G401 (cell line): ENCODE data around the gene UBE2D4. TPM values are rescaled to one million over a fixed set of nuclear protein-coding genes. Genes with fewer than 3 reads are reported as not detected.
"Not testable (repeated sequence)": the region's sequence is repeated elsewhere in the genome, so short reads cannot be mapped to it uniquely, and the experiment has no call there.

ENCODE experiments used
- DNase-seq: peaks from one replicate; pipeline ENCODE4 v3.0.0-alpha.2; 2015; ENCODE audit warnings: low spot score
- in situ Hi-C: cut with HindIII; loops from 2 replicates; pipeline ENCODE4 v1.10.0; 2016; ENCODE audit warnings: low sequenced_read_pairs, mixed read lengths
- total RNA-seq: library from RNA; depleted of rRNA; stranded (reverse); fragments of >200 nt; shearing (Covaris generic); gene quantifications from 2 replicates; pipeline ENCODE4 v1.2.3, GENCODE V29; 2014; rRNA removed

The UBE2D4 gene
- 7.0 and 14.7 TPM in 2 replicates for total RNA-seq

DNA sequence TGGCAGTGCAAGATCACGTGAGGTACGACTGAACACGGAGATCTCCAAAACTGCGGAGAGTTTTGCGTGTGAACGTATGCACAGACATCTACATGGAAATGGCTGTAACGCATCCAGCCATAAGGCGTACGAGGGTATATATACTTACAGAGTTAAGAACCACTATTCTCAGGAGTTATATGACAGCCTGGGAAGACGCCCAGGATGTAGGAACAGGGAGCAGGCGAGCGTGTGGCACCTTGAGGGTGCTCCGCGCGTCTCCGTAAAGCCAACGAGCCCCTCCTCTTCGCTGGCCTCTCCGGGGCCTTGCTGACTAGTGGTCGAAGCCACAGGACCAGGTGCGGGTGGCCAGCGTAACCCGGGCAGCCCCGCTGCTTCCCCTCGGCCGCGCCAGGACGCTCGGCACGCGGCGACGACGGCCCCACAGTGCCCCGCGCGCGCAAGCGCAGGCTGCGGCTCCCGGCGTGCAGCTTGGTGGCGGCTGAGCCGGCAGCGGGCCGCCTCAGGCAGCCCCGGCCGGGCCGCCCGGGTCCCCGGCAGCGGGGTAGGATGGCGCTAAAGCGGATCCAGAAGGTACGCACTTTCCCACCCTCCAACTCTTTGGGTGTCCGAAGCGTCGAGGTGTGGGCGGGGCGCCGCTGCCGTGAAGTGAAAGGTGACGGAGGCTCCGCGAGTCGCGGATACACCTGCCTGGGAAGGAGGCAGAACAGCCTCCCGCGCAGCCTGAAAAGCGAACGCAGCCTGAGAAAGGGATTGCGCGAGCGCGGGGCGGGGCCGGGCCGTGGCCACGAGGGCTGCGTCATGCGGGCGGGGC is at the start of gene UBE2D4:
Gene UBE2D4, plus strand, starts transcription at position 453 of the 814 bp plus-strand sequence. Its CDS starts 97 bp downstream, at position 550.
- in situ Hi-C loops = no loop called here
- peak; percentile 92 for DNase-seq

DNA sequence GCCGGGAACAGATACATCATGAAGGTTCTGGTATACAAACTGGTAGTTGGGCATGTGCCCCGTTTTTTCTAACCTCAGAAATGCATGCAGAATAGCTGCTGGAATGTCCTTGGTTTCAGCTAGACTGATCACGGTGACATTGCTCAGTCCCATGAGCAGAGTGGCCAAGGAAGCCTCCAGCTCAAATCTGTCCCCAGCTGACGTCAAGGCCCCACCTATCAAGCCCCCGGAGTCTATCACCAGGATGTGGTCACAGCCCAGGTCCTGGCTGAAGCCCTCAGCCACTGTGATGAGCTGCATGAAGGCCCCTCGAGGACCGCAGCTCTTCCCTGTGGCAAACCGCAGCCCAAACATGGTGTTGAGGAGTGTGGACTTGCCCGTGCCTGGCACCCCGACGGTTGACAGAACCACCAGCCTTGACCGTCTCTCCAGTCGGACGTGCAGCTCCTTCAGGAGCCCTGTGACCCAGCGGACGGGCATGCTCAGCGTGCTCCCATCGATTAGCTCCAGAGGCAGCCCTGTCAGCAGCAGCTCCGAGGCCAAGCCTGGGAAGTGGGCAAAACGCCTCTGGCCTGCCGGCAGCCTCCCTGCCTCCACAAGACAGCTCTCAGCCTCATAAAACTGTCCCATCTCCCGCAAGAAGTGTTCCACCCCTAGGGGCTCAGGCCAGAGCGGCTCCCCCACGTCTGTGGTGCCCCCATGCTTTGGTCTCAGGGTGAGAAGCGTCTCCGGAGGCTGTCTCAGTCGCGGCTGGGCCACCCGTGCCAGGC is 49.1 kb upstream of the UBE2D4 start:
- in situ Hi-C loops = no loop called here
- no peak for DNase-seq

DNA sequence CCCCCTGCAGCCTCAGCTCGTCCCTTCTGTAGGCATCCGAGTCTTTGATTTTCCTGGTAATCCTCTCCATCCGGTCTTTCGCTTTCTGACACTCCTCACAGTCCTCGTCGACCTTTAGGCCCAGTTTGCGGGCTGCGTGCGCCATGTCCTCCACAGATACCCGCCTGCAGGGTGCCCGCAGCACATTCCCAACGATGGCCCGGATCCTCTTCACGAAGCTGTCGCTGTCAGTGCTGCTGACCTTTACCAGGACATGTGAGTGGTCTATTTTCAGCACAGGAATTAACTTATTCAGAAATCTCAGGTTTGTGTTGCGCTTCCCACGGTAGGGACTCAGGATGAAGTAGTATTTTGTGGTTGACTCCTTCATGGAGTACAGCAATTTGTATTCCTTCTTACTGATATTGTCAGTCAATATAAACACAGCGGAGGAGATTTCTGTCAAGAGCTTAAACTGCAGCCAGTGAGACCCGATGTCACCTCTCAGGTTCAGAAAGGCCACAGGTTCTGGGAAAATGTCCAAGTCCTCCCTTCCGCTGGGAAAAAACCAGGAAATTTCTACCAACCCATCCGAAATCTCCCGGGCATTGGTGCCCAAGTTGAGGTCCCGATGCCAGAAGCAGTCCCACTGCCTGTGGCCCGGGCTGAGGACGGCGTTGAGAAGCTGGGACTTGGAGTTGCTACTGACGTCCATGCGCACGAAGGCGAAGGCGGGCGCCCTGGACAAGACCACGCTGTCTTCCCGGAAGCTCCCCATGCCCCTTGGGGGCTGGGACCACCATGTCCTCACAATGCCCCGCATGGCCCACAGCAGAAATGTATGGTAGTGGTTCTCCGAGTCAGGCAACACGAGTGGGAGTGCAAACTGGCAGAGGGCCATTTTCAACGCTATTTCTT is 48.0 kb upstream of the UBE2D4 start:
- DNase-seq = no peak
- in situ Hi-C loops = no loop called here

DNA sequence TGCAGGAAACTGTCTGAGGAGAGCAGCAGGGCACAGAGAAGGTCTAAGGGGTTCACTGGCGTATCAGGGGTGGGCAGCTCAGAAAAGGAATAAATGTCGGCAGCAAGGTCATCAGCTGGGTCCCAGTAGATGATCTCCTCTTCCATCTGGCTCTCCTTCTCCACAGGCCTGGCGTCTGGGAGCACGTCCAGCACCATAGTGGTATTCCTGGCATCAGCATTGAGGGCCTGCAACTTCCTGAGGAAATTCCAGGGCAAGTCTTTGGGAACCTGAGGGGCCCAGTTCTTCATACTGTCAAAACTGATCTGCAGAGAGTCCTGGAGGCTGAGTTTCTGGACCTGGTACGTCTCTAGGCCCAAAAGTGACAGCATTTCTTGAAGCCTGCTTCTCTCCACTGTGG is 47.4 kb upstream of the UBE2D4 start:
- in situ Hi-C loops = no loop called here
- DNase-seq = peak; percentile 78

DNA sequence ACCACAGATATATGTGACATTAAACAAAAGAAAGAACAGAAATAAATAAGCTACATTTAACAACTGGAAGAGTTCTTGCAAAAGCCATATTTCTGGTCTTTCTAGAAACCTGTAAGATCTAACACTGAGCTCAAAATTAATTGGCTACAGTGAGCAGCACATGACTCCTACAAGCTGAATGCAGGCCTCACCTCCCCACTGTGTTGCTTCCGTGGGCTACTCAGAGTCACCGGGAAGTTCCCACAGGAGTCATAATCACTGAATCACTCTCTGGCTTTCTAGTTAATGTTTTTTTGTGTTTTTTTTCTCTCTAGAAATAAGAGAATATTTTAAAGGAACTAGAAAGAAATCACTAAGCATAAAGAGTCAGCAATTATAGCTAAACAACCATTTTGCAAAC is 46.8 kb upstream of the UBE2D4 start:
- in situ Hi-C loops = no loop called here

DNA sequence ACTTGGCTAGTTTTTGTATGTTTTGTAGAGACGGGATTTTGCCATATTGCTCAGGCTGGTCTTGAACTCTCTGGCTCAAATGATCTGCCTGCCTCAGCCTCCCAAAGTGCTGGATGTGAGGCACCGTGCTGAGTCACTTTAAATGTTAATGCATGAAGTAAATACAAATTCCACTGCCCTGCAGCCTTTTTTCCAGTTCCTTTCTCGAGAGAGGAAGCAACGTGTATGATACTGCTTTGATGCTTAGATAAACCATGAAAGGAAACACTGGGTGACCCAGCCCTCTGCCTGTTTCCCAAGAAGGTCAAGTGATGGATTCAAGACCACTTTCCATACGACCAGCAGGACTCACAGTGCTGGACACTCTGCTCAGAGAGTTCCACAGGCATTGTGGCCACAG is 45.6 kb upstream of the UBE2D4 start:
- no peak for DNase-seq
- in situ Hi-C loops = no loop called here

More for the DNA sequence above, 46.8 kb upstream of the UBE2D4 start:
- no peak for DNase-seq

DNA sequence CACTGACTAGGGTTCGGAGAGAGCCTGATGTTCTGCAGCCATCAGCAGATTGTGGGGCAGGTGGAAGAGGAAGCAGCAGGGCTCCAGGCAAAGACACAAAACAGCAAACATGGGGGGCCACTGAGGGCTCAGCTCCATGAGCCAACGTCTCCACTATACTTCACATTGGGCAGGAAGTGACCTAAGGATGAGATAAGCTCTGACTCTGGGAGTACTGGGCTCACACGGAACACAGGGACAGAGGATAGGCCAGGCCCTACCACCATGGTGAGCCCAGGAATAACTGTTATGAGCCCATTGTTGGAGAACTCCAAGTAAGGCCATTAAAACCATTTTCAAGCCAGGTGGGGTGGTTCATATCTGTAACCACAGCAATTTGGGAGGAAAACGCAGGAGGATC is 42.0 kb upstream of the UBE2D4 start:
- in situ Hi-C loops = no loop called here
- DNase-seq = no peak

DNA sequence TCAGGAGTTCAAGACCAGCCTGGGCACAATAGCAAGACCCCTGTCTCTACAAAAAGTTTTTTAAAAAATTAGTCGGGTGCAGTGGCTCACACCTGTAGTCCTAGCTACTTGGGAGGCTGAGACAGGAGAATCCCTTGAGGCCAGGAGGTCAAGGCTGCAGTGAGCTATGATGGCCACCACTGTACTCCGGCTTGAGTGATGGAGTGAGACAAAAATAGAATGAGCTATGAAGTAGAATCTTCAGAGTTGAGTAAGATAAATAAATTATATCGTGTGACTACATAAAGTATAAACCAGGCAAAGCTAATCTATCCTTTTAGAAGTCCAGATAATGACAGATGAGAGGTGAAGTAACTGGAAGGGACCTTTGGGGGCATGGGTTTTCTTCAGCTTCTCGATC is 41.6 kb upstream of the UBE2D4 start:
- in situ Hi-C loops = no loop called here
- DNase-seq = no peak

DNA sequence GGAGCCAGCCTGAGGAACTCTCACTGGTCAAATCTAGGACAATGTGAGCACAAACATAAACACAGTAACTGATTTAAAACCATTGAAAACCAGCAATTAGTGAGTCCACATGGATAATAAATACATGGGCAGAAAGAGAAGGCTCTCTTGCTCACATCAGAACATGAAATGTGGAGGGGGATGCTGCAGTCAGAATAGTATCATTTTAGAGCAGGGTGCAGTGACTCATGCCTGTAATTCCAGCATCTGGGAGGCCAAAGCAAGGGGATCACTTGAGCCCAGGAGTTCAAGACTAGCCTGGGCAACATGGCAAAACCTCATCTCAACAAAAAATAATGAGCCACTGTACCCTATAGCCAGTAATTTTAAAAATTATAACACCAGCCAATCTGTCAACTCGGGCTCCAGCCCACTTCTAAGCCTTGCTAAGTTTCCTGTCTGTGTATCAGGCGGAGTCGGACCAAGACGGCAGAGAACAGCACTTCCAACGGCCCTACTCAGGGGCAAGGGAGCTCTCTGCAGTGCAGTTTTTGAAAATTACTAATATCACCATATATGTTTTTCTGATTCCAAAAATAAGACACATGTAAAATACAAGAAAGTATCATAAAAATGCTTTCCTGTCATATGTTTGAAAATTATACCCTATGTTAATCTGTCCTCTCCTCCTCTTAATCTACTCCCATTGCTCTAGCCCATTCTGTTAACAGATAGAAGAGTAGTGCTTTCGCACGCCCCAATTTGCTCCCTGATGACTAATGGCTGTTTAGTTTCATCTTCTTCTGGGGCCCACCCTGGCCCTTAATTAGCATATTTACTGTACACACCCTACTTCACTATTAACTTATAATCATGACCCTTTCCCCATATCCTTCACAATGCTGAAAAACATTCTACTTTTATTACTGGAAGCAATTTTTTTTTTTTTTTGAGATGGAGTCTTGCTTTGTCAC is 37.0 kb upstream of the UBE2D4 start:
- in situ Hi-C loops = no loop called here

DNA sequence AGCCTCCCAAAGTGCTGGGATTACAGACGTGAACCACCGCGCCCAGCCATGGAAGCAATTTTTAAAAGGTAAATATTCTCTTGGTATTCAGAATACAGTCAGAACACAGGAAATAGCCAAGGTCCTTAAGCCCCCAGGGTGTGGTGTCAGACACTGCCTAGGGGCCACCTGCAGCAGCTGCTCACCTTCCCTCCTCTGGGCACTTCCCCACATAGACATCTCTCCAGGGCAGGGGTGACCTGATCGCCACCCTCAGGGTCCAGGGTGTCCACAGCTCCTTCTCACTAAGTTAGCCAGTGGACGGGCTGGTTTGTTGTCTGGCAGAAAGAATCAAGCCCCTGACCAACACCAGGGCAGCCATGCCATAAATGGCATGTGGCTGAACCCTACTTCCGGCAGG is 35.8 kb upstream of the UBE2D4 start:
- in situ Hi-C loops = no loop called here
- DNase-seq = no peak

More for the DNA sequence above, 37.0 kb upstream of the UBE2D4 start:
- no peak for DNase-seq

DNA sequence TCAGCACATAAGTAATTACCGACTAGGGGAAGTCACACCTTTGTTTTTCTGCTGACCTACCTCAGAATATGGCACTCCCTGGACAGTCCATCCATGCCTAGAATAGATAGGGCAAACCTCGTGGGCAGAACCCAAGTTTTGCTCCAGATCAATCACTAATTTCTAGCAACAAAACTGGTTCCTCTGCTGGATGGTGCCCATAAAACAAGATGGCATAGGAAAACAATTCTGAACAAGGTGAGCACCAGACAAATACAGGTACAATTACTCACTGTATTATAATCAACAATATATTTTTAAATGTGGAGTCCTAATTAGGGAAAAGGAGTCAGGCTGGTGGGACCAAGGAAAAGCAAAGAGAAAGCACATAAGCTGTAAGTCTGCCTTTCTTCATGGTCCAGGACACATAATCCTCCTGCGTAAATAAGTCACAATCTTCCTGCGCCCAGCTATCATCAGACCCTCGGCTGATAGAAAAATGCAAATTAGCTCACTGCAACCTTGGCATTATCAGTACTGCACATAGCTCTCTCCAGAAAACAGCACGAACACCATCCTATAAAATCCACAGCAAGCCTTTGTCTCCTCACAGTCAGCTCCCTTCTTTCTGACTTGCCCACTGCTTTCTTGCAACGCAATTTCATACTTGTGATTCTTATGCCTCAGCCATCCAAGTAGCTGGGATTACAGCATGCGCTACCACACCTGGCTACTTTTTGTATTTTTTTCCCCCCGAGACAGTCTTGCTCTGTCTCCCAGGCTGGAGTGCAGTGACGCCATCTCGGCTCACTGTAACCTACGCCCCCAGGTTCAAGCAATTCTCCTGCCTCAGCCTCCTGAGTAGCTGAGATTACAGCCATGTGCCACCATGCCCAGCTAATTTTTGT is 34.9 kb upstream of the UBE2D4 start:
- in situ Hi-C loops = no loop called here
- DNase-seq = peak; percentile 23

DNA sequence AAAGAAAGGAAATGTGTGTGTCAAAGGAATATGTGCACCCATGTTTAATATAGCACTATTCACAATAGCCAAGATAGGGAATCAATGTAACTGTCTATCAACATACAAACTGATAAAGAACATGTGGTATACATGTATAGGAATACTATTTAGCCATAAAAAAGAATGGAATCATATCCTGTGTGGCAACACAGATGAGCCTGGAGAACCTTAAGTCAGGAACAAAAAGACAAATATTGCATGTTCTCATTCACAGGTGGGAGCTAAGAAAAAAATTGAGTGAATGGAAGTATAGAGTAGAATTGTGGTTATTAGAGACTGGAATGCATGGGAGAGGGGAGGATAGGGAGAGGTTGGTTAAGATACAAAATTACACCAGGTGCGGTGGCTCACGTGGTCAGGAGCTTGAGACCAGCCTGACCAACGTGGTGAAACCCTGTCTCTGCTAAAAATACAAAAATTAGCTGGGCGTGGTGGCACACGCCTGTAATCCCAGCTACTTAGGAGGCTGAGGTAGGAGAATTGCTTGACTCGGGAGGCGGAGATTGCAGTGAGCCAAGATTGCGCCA is 30.3 kb upstream of the UBE2D4 start:
- DNase-seq = no peak

DNA sequence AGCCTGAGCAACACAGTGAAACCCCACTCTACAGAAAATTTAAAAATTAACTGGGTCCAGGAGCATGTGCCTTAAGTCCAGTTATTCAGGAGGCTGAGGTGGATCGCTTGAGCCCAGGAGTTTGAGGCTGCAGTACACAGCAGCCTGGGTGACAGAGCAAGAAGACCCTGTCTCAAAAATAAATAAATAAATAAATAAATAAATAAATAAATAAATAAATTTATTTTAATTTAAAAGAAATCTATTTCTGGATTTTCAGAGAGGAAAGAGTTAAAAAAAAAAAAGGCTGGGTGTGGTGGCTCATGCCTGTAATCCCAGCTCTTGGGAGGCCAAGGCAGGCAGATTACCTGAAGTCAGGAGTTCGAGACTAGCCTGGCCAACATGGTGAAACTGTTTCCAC is 27.7 kb upstream of the UBE2D4 start:
- DNase-seq, in situ Hi-C loops: not testable (repeated sequence)

More for the DNA sequence above, 30.3 kb upstream of the UBE2D4 start:
- in situ Hi-C loops = no loop called here

DNA sequence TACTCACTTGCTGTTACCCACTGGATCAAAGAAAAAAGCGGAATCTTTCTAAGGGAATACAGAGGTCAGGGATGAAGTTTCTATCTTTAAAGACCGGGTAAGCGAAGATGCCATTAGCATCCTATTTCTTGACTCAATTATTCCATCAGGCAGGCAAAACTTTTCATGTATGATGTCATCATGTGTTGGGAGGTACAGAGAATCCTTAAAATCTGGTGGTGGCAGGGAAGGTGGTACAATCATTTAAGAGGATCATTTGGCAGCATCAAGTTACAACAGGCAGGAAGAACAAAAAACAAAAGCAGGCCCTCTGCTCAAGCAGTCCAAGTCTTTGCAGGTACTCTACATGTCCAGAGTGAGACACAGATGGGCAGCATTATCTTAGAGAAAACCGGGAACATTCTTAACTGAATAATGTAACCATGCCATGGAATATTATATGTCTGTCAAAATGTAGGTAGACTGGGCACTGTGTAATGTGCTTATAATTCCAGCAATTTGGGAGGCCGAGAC is 23.6 kb upstream of the UBE2D4 start:
- in situ Hi-C loops = no loop called here
- no peak for DNase-seq

DNA sequence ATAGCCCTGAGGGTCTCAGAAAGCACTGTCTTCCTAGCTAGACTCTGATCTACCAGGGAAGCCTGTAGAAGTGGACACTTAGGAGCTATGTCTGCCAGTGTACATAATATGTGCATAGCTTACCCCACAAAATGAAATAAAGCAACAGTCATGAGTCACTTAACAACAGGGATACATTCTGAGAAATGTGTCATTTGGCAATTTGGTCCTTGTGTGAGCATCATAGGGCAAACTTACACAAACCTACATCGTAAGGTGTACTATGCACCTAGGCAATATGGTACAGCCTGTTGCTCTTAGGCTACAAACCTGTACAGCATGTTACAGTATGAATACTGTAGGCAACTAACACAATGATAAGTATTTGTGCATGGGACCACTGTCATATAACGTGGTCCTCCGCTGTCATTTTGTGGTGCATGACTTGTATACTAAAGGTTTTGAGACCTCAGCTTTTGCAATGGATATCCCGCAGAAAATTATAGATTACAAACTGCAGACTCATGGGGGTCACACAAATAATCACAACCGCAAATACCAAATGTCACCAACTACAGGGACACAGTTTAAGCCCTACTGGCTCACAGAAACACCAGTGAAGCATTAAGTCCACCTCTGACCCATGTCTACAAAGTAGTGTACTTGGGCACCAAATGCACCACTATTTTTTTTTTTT is 21.6 kb upstream of the UBE2D4 start:
- in situ Hi-C loops = no loop called here
- no peak for DNase-seq

DNA sequence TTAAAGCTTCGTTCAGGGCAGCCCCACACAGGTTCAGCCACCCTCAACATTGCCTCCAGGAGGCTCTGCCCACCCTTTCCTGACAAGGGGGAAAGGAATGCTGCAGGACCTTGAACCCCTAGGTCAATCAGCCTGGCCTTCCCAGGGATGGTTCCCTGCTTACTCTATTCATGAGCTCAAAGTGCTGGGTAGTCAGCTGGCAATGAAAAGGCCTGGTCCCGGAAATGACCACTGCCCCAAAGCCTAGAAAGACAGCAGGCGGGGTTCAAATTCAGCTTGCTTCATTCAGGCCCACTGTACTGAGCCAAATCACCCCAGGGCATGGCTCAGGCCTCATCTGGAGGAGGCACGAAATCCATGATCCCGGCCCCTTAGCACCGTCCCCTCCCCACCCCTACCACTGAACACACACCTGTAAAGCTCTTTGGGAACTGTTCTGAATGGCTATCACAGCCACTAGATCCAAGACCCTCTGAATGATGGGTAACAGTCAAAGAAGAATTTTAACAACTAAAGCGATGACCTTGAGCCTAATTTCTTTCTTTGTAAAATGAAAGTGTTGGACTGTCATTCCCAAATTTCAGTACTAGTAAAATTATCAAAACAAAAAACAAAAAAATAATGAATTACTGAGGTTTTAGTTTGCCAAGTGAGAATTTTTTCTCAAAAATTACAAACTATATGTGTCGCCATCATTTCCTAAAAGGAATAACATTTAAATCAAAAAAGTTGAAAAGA is 20.9 kb upstream of the UBE2D4 start:
- in situ Hi-C loops = no loop called here
- peak; percentile 25 for DNase-seq
